ENCODE results near the gene DGKD.
A peak's percentile ranks its signal among the peaks of the same experiment; 100 is the strongest.

GRCh38 chr2:233413559-233414272 lies 59.4 kb downstream of the DGKD start:
- TF ChIP-seq CTCF (IDR thresholded peaks at IDR 0.05 in 8 of 11, conservative IDR thresholded peaks at IDR 0.05 in 3 of 11) = no peak
- no peak for TF ChIP-seq POLR2A (IDR thresholded peaks at IDR 0.05)
- TF ChIP-seq POLR2AphosphoS5 (IDR thresholded peaks at IDR 0.05) = peak in 2 of 3 donors; percentile 27 to 42

All from spleen (tissue), 7 donors.